Measurements from ENCODE around the gene MAST2. TPM values are rescaled to one million over a fixed set of nuclear protein-coding genes. Genes with fewer than 3 reads are reported as not detected.

MAST2 gene
- total RNA-seq, 3 donors from 2014 or later: 90.0 to 158 (median 100.0) TPM

- no peaks in the 10 kb centered on the region for H3K9me3 ChIP-seq
- DNase-seq: no peak
- TF ChIP-seq CTCF (IDR thresholded peaks at IDR 0.05): no peak
- H3K4me3 ChIP-seq: no peak overlapping the region
- H3K4me1 ChIP-seq (ENCODE audit: low read depth): peaks cover 18% of the 10 kb centered on the region
- ATAC-seq: no peak
- intact Hi-C loops (cut with DNase I, micrococcal nuclease): no loop called here
- H3K36me3 ChIP-seq (ENCODE audit: low read depth): no peaks in the 10 kb centered on the region
Measured at GRCh38 chr1:45968941-45969666, 165.7 kb downstream of the MAST2 start.

- intact Hi-C loops (cut with DNase I, micrococcal nuclease): no loop called here
- Histone ChIP-seq H3K9me3 (no peaks in the 10 kb centered on the region), H3K36me3 (ENCODE audit: low read depth) (no peaks in the 10 kb centered on the region), H3K4me1 (ENCODE audit: low read depth) (peaks cover 24% of the 10 kb centered on the region), H3K4me3 (no peak overlapping the region)
- TF ChIP-seq CTCF (IDR thresholded peaks at IDR 0.05): no peak
- DNase-seq (no peak), ATAC-seq (no peak)
Measured at GRCh38 chr1:45969866-45970265, 166.5 kb downstream of the MAST2 start.

DNA sequence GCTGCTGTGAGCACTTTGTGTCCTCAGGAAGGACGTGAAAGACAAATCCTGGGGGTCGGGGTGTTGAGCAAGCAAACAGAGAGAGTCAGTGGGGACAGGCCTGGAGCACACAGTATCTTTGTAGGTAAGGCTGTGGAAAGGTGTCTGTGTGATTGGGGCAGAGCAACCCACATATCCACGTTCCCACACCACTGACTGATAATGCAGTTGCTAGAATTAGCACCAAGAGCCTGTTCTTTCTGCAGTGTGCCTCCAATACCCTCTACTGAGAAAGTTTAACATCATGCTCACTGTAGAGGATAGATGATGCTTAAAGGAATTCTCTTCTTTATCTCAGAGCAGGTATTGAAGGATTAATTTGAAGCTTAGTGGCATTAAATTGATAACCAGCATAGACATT is 167.9 kb downstream of the MAST2 start:
- H3K36me3 ChIP-seq (ENCODE audit: low read depth): no peaks in the 10 kb centered on the region
- H3K4me3 ChIP-seq: no peak overlapping the region
- ATAC-seq (no peak), DNase-seq (no peak)
- intact Hi-C loops (cut with DNase I, micrococcal nuclease): no loop called here
- no peak for TF ChIP-seq CTCF (IDR thresholded peaks at IDR 0.05)
- peaks cover 29% of the 10 kb centered on the region for H3K4me1 ChIP-seq (ENCODE audit: low read depth)
- no peaks in the 10 kb centered on the region for H3K9me3 ChIP-seq

- Histone ChIP-seq H3K9me3 (no peaks in the 10 kb centered on the region), H3K4me1 (ENCODE audit: low read depth) (peaks cover 29% of the 10 kb centered on the region), H3K4me3 (no peak overlapping the region), H3K36me3 (ENCODE audit: low read depth) (no peaks in the 10 kb centered on the region)
- DNase-seq (no peak), ATAC-seq (peak; percentile 2)
- intact Hi-C loops (cut with DNase I, micrococcal nuclease): no loop called here
- TF ChIP-seq CTCF (IDR thresholded peaks at IDR 0.05): no peak
Measured at GRCh38 chr1:45971922-45972531, 168.6 kb downstream of the MAST2 start.

GRCh38 chr1:45972621-45973020 is 169.2 kb downstream of the MAST2 start:
- H3K4me1 ChIP-seq (ENCODE audit: low read depth): peaks cover 29% of the 10 kb centered on the region
- no peaks in the 10 kb centered on the region for H3K36me3 ChIP-seq (ENCODE audit: low read depth)
- no peak overlapping the region for H3K4me3 ChIP-seq
- no peak for TF ChIP-seq CTCF (IDR thresholded peaks at IDR 0.05)
- H3K9me3 ChIP-seq: no peaks in the 10 kb centered on the region
- intact Hi-C loops (cut with DNase I, micrococcal nuclease): no loop called here
- ATAC-seq (peak; percentile 24), DNase-seq (no peak)
